A549 (cell line): ENCODE measurements around the gene TCERG1L.

ENCODE experiments used
- CTCF ChIP-seq: fragments of >200 bp; sonication (Bioruptor Twin); formaldehyde crosslinking; IDR thresholded peaks from 3 replicates; pipeline ENCODE4 v1.5.1; 2016
- FOXS1 ChIP-seq: fragments of 250-450 bp; sonication (Bioruptor Pico); IDR thresholded peaks from 2 replicates; pipeline ENCODE4 v1.5.0; 2020; ENCODE audit warnings: mild to moderate bottlenecking, moderate library complexity
- HES2 ChIP-seq: fragments of >200 bp; sonication (Bioruptor Twin); formaldehyde crosslinking; IDR thresholded peaks from 2 replicates; pipeline ENCODE4 v1.6.1; 2016
- KDM1A ChIP-seq: fragments of 200-600 bp; sonication (generic); IDR thresholded peaks from 2 replicates; pipeline ENCODE4 v1.6.1; 2016; ENCODE audit warnings: low read depth, mild to moderate bottlenecking
- MAX ChIP-seq: IDR thresholded peaks from 2 replicates; pipeline ENCODE4 v1.6.1; 2012
- MAZ ChIP-seq: fragments of 150-350 bp; IDR thresholded peaks from 2 replicates; pipeline ENCODE4 v1.6.1; 2014; ENCODE audit warnings: antibody characterized with exemption, low read depth, low read length, borderline replicate concordance
- POLR2A ChIP-seq: IDR thresholded peaks from 2 replicates; pipeline ENCODE4 v1.6.1; 2012; ENCODE audit warnings: mild to moderate bottlenecking, low read length
- REST ChIP-seq: fragments of 200-600 bp; sonication (generic); IDR thresholded peaks from 2 replicates; pipeline ENCODE4 v1.6.1; 2016; ENCODE audit warnings: antibody characterized with exemption, mild to moderate bottlenecking, moderate library complexity

GRCh38 chr10:131204406-131205152 is 106.9 kb downstream of the TCERG1L start:
- TF ChIP-seq CTCF (no peak), REST (no peak), FOXS1 (no peak), HES2 (no peak), MAX (no peak), MAZ (no peak), KDM1A (no peak), POLR2A (no peak)
